Upper lobe of left lung (tissue), 6 donors: ENCODE data around the gene TBX1. TPM values are rescaled to one million over a fixed set of nuclear protein-coding genes. Genes with fewer than 3 reads are reported as not detected.

Experiments used
- ATAC-seq, 2 donors: fragments of 200-7000 bp; cut with Tn5 transposase; one replicate each; pipeline ENCODE4 v1.9.1; 2022; ENCODE audit warnings: mild to moderate bottlenecking in 2 of 2, moderate library complexity in 2 of 2; ENCODE audit not compliant: low FRiP score in 2 of 2
- DNase-seq, 2 donors: peaks; one replicate each; pipeline ENCODE4 v3.0.0-alpha.2; 2019 to 2020
- H3K27ac ChIP-seq, 4 donors: fragments of 200-600 bp; sonication (generic); one replicate each; pipeline ENCODE4 v1.5.1; 2016 to 2019
- H3K27me3 ChIP-seq, 4 donors: fragments of 200-600 bp; sonication (generic); one replicate each; pipeline ENCODE4 v1.5.1; 2017 to 2019
- H3K36me3 ChIP-seq, 4 donors: fragments of 200-600 bp; sonication (generic); one replicate each; pipeline ENCODE4 v1.5.1; 2016 to 2019
- H3K4me1 ChIP-seq, 4 donors: fragments of 200-600 bp; sonication (generic); one replicate each; pipeline ENCODE4 v1.5.1; 2018 to 2019
- H3K4me3 ChIP-seq, 4 donors: fragments of 200-600 bp; sonication (generic); one replicate each; pipeline ENCODE4 v1.5.1; 2017 to 2019; ENCODE audit warnings: mild to moderate bottlenecking in 2 of 4, moderate library complexity in 1 of 4
- H3K9me3 ChIP-seq, 4 donors: fragments of 200-600 bp; sonication (generic); one replicate each; pipeline ENCODE4 v1.5.1; 2018 to 2019
- EP300 ChIP-seq, 4 donors: sonication (generic); formaldehyde crosslinking; IDR thresholded peaks; one replicate each; pipeline ENCODE4 v1.5.1; 2017; ENCODE audit warnings: antibody characterized with exemption in 4 of 4, control low read depth in 2 of 4
- POLR2A ChIP-seq, 4 donors: fragments of 450-650 bp; IDR thresholded peaks; one replicate each; pipeline ENCODE4 v1.5.1; 2016 to 2017; ENCODE audit warnings: antibody characterized with exemption in 4 of 4, mild to moderate bottlenecking in 2 of 4
- POLR2AphosphoS5 ChIP-seq, 2 donors: sonication (generic); formaldehyde crosslinking; IDR thresholded peaks; one replicate each; pipeline ENCODE4 v1.5.1; 2017; ENCODE audit warnings: antibody characterized with exemption in 2 of 2
- WGBS, 2 donors: methylation state at CpG; one replicate each; pipeline ENCODE4 v1.1.5; 2017 to 2018; 5-methylcytosine and 5-hydroxymethylcytosine counted together
- total RNA-seq, 6 donors: library from RNA; depleted of rRNA in 4 of 6; stranded (reverse); fragments of >200 nt in 4 of 6; gene quantifications; one replicate each; pipeline versions ENCODE4 v1.1.0 to v1.2.1, GENCODE V29; 2016 to 2021
- TF ChIP-seq, protein P1 (sequence below), 6 experiments: fragments of 450-650 bp in 4 of 6; fragments of 200-600 bp in 2 of 6; sonication (generic) in 2 of 6; IDR thresholded peaks; one replicate each; pipeline ENCODE4 v1.5.1; 2016 to 2019; ENCODE audit warnings: antibody characterized with exemption in 6 of 6
- donor health status: DM: no; HTN: no; CAD: no; lungs with moderate emphysema.
- donor health status: DM: no; HTN: yes; CAD: no; lungs with severe emphysema.

Gene TBX1
- total RNA-seq, 6 donors from 2014 or later, result 1.0 to 12.2 (median 5.4) TPM

- H3K27ac ChIP-seq, result no peak overlapping the region
- H3K9me3 ChIP-seq, result no peaks in the 10 kb centered on the region
- peaks cover 3 to 12% (median 8%) of the 10 kb centered on the region in 4 donors for H3K4me1 ChIP-seq
- peak in 1 of 2 donors; percentile 60 for DNase-seq
- no peak for ATAC-seq
- no peak for TF ChIP-seq POLR2A (IDR thresholded peaks at IDR 0.05)
- TF ChIP-seq POLR2AphosphoS5 (IDR thresholded peaks at IDR 0.05), result no peak
- TF ChIP-seq, protein P1, sequence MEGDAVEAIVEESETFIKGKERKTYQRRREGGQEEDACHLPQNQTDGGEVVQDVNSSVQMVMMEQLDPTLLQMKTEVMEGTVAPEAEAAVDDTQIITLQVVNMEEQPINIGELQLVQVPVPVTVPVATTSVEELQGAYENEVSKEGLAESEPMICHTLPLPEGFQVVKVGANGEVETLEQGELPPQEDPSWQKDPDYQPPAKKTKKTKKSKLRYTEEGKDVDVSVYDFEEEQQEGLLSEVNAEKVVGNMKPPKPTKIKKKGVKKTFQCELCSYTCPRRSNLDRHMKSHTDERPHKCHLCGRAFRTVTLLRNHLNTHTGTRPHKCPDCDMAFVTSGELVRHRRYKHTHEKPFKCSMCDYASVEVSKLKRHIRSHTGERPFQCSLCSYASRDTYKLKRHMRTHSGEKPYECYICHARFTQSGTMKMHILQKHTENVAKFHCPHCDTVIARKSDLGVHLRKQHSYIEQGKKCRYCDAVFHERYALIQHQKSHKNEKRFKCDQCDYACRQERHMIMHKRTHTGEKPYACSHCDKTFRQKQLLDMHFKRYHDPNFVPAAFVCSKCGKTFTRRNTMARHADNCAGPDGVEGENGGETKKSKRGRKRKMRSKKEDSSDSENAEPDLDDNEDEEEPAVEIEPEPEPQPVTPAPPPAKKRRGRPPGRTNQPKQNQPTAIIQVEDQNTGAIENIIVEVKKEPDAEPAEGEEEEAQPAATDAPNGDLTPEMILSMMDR (IDR thresholded peaks at IDR 0.05), result no peak
- no peak for TF ChIP-seq EP300 (IDR thresholded peaks at IDR 0.05)
- H3K36me3 ChIP-seq, result no peaks in the 10 kb centered on the region
- 65 to 70% methylated on average over 17 to 19 of the region's 27 CpGs for WGBS, 2 donors
- H3K4me3 ChIP-seq, result no peak overlapping the region
- peaks cover 0 to 20% (median 12%) of the 10 kb centered on the region in 4 donors for H3K27me3 ChIP-seq
These were observed 9.8 kb upstream of the TBX1 start for GRCh38 chr22:19750507-19751490.

DNA sequence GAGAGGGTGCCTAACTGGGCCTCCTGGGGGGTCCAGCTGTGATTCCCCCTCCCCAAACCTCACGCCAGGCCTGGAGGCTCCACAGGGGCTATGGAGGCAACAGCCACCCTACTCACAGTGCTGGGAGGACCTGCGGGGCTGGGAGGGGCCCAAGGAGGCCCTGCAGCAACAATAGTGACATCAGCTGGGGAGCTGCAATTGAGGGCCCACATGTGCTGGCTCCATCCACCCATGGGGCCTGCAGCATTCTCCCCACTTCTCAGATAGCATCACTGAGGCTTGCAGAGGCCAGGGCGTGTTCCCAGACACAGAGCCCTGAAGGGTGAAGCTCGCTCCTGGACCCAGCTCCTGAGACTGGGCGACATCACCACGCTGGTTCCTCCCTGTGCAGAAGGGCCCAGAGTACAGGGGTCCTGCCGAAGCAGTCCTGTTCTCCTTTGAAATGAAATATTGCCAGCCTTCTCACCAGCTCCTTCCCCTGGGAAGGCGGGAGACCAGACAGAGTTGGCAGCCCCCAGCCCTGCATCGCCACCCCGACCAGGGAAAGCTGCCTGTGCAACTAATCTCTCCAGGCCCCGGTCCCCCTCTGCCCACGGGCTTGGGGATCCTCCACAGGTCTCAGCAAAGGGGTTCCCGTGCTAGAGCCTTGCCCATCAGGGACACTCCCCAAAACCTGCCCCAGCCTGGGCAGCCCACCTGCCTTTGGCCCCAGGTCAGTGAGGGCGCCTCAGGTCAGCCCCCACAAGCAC is 8.9 kb upstream of the TBX1 start:
- Histone ChIP-seq H3K36me3 (no peaks in the 10 kb centered on the region), H3K4me3 (no peak overlapping the region), H3K9me3 (no peaks in the 10 kb centered on the region), H3K27ac (no peak overlapping the region), H3K27me3 (peaks cover 0 to 27% (median 20%) of the 10 kb centered on the region in 4 donors), H3K4me1 (peaks cover 8 to 20% (median 17%) of the 10 kb centered on the region in 4 donors)
- TF ChIP-seq POLR2AphosphoS5 (IDR thresholded peaks at IDR 0.05) (no peak), POLR2A (IDR thresholded peaks at IDR 0.05) (no peak), EP300 (IDR thresholded peaks at IDR 0.05) (no peak)
- TF ChIP-seq, protein P1 (IDR thresholded peaks at IDR 0.05), result no peak
- 88 to 91% methylated on average over 11 to 14 of the region's 14 CpGs for WGBS, 2 donors
- ATAC-seq, result no peak
- DNase-seq, result peak in 1 of 2 donors; percentile 57

- DNase-seq (peak in 1 of 2 donors; percentile 31), ATAC-seq (no peak)
- H3K4me1 ChIP-seq, result peaks cover 12 to 28% (median 25%) of the 10 kb centered on the region in 4 donors
- TF ChIP-seq POLR2A (IDR thresholded peaks at IDR 0.05), result no peak
- TF ChIP-seq POLR2AphosphoS5 (IDR thresholded peaks at IDR 0.05), result no peak
- no peak for TF ChIP-seq EP300 (IDR thresholded peaks at IDR 0.05)
- TF ChIP-seq, protein P1 (IDR thresholded peaks at IDR 0.05), result no peak
- no peak overlapping the region for H3K4me3 ChIP-seq
- H3K9me3 ChIP-seq, result no peaks in the 10 kb centered on the region
- no peak overlapping the region for H3K27ac ChIP-seq
- 90 to 100% methylated on average over 3 to 10 of the region's 10 CpGs for WGBS, 2 donors
- peaks cover 0 to 35% (median 25%) of the 10 kb centered on the region in 4 donors for H3K27me3 ChIP-seq
- H3K36me3 ChIP-seq, result no peaks in the 10 kb centered on the region
These were observed 7.3 kb upstream of the TBX1 start for GRCh38 chr22:19753090-19753842.

- Histone ChIP-seq H3K9me3 (no peaks in the 10 kb centered on the region), H3K36me3 (no peaks in the 10 kb centered on the region), H3K4me3 (no peak overlapping the region), H3K27me3 (peaks cover 0 to 41% (median 29%) of the 10 kb centered on the region in 4 donors), H3K4me1 (peaks cover 12 to 37% (median 28%) of the 10 kb centered on the region in 4 donors), H3K27ac (no peak overlapping the region)
- TF ChIP-seq, protein P1 (IDR thresholded peaks at IDR 0.05), result no peak
- TF ChIP-seq POLR2A (IDR thresholded peaks at IDR 0.05) (no peak), POLR2AphosphoS5 (IDR thresholded peaks at IDR 0.05) (no peak), EP300 (IDR thresholded peaks at IDR 0.05) (no peak)
- ATAC-seq (no peak), DNase-seq (peak in 1 of 2 donors; percentile 57)
- 69 to 80% methylated on average over 5 to 12 of the region's 14 CpGs for WGBS, 2 donors
These were observed 6.4 kb upstream of the TBX1 start for GRCh38 chr22:19753996-19754700.
